ENCODE results near the gene SDF4. TPM values are rescaled to one million over a fixed set of nuclear protein-coding genes. Genes with fewer than 3 reads are reported as not detected.

The SDF4 gene
- total RNA-seq, 1 donor from 2014 or later = 130 TPM

- H3K27ac Mint-ChIP-seq (ENCODE audit: unreplicated experiment) = no peak overlapping the region
- H3K9me3 Mint-ChIP-seq (ENCODE audit: unreplicated experiment) = no peaks in the 10 kb centered on the region
- peaks cover 13% of the 10 kb centered on the region for H3K27me3 Mint-ChIP-seq (ENCODE audit: unreplicated experiment)
- peak overlapping the region; percentile 28 for H3K4me3 Mint-ChIP-seq (ENCODE audit: unreplicated experiment)
- H3K36me3 Mint-ChIP-seq (ENCODE audit: low read depth, unreplicated experiment) = peaks cover 11% of the 10 kb centered on the region
- TF ChIP-seq CTCF (IDR thresholded peaks at IDR 0.05; ENCODE audit: unreplicated experiment) = no peak
- no peak for DNase-seq (ENCODE audit: low spot score)
- peaks cover 22% of the 10 kb centered on the region for H3K4me1 Mint-ChIP-seq (ENCODE audit: unreplicated experiment)
These were observed 2.5 kb upstream of the SDF4 start for GRCh38 chr1:1234180-1234808.

DNA sequence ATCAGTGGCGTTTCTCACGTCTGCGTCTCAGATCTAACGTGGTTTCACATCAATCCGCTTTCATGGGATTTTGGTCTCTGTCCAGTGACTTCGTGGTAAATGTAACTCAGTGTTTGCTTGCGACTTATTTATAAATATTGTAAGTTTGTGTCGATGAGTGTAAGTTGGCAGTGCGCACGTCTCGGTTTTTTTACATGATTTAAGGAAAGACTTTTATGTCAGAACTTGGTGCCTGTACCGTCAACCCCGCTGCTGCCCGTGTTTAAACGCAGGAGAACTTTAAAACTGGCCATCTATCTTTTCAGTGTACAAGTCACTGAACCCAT, 1.7 kb upstream of the SDF4 start:
- H3K4me3 Mint-ChIP-seq (ENCODE audit: unreplicated experiment) = peak overlapping the region; percentile 84
- peaks cover 22% of the 10 kb centered on the region for H3K4me1 Mint-ChIP-seq (ENCODE audit: unreplicated experiment)
- H3K9me3 Mint-ChIP-seq (ENCODE audit: unreplicated experiment) = no peaks in the 10 kb centered on the region
- TF ChIP-seq CTCF (IDR thresholded peaks at IDR 0.05; ENCODE audit: unreplicated experiment) = no peak
- peak overlapping the region; percentile 80 for H3K27ac Mint-ChIP-seq (ENCODE audit: unreplicated experiment)
- peaks cover 11% of the 10 kb centered on the region for H3K36me3 Mint-ChIP-seq (ENCODE audit: low read depth, unreplicated experiment)
- DNase-seq (ENCODE audit: low spot score) = no peak
- H3K27me3 Mint-ChIP-seq (ENCODE audit: unreplicated experiment) = peaks cover 14% of the 10 kb centered on the region

DNA sequence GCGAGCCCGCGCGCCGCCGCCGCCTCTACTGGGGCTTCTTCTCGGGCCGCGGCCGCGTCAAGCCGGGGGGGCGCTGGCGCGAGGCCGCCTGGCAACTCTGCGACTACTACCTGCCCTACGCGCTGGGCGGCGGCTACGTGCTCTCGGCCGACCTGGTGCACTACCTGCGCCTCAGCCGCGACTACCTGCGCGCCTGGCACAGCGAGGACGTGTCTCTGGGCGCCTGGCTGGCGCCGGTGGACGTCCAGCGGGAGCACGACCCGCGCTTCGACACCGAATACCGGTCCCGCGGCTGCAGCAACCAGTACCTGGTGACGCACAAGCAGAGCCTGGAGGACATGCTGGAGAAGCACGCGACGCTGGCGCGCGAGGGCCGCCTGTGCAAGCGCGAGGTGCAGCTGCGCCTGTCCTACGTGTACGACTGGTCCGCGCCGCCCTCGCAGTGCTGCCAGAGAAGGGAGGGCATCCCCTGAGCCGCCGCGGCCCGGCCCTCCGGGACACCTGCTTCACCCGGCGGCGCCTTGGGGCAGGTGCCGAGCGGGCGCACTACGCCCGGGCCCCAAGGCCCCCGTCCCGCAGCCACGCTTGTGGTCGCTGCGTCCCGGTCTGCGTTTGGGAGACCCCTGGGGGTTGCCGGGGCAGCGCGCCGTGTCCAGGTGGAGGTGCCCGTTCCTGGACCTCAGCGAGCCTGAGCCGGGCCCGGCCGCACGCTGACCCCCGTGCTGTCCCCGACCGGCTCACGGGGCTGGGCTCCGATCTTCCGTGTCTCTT, 1.2 kb upstream of the SDF4 start:
- no peak for TF ChIP-seq CTCF (IDR thresholded peaks at IDR 0.05; ENCODE audit: unreplicated experiment)
- no peak for DNase-seq (ENCODE audit: low spot score)
- Mint-ChIP-seq H3K36me3 (ENCODE audit: low read depth, unreplicated experiment) (peaks cover 11% of the 10 kb centered on the region), H3K27me3 (ENCODE audit: unreplicated experiment) (peaks cover 15% of the 10 kb centered on the region), H3K4me1 (ENCODE audit: unreplicated experiment) (peaks cover 22% of the 10 kb centered on the region), H3K4me3 (ENCODE audit: unreplicated experiment) (peak overlapping the region; percentile 84), H3K27ac (ENCODE audit: unreplicated experiment) (peak overlapping the region; percentile 80), H3K9me3 (ENCODE audit: unreplicated experiment) (no peaks in the 10 kb centered on the region)

- no peaks in the 10 kb centered on the region for H3K9me3 Mint-ChIP-seq (ENCODE audit: unreplicated experiment)
- H3K4me3 Mint-ChIP-seq (ENCODE audit: unreplicated experiment) = peak within 1 kb of the TSS; percentile 97
- H3K27me3 Mint-ChIP-seq (ENCODE audit: unreplicated experiment) = peaks cover 15% of the 10 kb centered on the region
- peaks cover 22% of the 10 kb centered on the region for H3K4me1 Mint-ChIP-seq (ENCODE audit: unreplicated experiment)
- H3K27ac Mint-ChIP-seq (ENCODE audit: unreplicated experiment) = peak within 1 kb of the TSS; percentile 88
- no peak for DNase-seq (ENCODE audit: low spot score)
- TF ChIP-seq CTCF (IDR thresholded peaks at IDR 0.05; ENCODE audit: unreplicated experiment) = no peak
- peaks cover 11% of the 10 kb centered on the region for H3K36me3 Mint-ChIP-seq (ENCODE audit: low read depth, unreplicated experiment)
These were observed 501 bp upstream of the SDF4 start, which contains the start of gene B3GALT6 for GRCh38 chr1:1232208-1232795. B3GALT6 (plus strand) TSS chr1:1232237; CDS start chr1:1232279, 42 bp downstream.

All from endothelial cell (in vitro differentiated cells).